ENCODE measurements around the gene ADD3. TPM values are rescaled to one million over a fixed set of nuclear protein-coding genes. Genes with fewer than 3 reads are reported as not detected.

The ADD3 gene
- total and polyA plus RNA-seq, 10 of the 15 experiments (the other 5 are each of a cell fraction or from before 2014, with no cell fraction given) = 27.3 to 129 (median 67.8) TPM

DNA sequence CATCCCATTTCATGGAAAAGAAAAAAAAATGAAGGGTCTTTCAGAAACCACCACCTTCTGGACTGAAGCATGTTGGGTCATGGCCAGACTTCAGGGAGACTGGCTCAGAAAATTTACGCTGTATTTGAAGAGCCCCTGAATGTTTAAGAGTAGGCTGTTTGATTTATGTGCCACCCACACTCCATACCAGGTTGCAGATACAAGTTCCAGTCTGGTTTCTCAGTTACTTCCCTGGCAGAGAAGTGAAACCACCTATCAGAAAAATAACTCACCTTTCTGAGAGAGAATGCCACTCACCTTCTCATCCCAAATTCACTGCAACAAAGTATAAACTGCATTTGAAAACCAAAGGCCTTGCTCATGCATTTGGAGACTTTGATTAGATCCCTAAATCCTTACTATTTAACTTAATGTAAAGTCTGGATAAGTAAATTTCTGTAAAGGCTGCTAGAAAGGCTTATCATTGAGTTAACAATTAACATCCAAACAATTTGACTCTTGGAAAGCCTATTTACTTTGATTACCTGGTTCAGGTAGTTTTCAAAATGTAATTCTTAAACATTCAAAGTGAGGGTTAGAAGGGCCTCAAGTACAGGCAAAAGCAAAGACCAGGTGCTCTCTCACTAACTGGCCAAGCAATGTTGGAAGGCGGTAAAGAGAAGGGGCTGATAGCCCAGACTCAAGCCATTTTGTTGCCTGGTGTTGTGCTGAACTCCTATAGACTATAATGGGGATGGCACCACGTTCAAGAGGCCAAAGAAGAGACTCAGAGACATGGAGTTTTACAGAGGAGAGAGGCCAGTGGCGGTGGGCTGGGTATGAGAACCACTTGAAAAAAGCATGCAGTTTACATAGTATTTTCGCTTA, 12.8 kb upstream of the ADD3 start:
- in situ Hi-C loops (cut with MboI) (no loop called here), intact Hi-C loops (cut with micrococcal nuclease; ENCODE audit: unreplicated experiment) (no loop called here)
- no peak overlapping the region for H3K9ac ChIP-seq (ENCODE audit: control insufficient read depth, insufficient read depth, low read length)
- ChIA-PET RAD21 (ENCODE audit: unreplicated experiment) (no interaction called here), POLR2A (no interaction called here), CTCF (interaction anchor here (3.7 kb wide), 1 partner anchor 20 kb away, joined by 22 read pairs; no protein-coding TSS in a partner anchor), SMC1A (ENCODE audit: uncharacterized antibody, unreplicated experiment) (interaction anchor here (0.7 kb wide), 1 partner anchor 12 kb away, joined by 3 read pairs; no protein-coding TSS in a partner anchor)
- DNase-seq (ENCODE audit: low read depth, low spot score) = no peak
- 86% methylated on average over 5 of the region's 5 CpGs for WGBS (ENCODE audit: insufficient coverage, insufficient replicate concordance, low lambda C conversion rate, missing lambda C conversion rate)
- ATAC-seq = peak; percentile 35; the same call in 1 of the 3 replicates
- H3K36me3 ChIP-seq (ENCODE audit: control insufficient read depth in 2 of 2, insufficient read depth in 2 of 2, low read length in 1 of 2) = no peaks in the 10 kb centered on the region
- H2AFZ ChIP-seq (ENCODE audit: control insufficient read depth, low read depth, low read length) = no peak overlapping the region
- peaks cover 14% of the 10 kb centered on the region for H3K4me1 ChIP-seq (ENCODE audit: control insufficient read depth, insufficient read depth, low read length)
- no peaks in the 10 kb centered on the region for H3K79me2 ChIP-seq (ENCODE audit: control insufficient read depth, insufficient read depth, low read length)
- no peak overlapping the region for H3K4me2 ChIP-seq (ENCODE audit: control insufficient read depth, insufficient read depth)
- no TSS peak for BruUV-seq (replicated peaks)
- no peaks in the 10 kb centered on the region for H4K20me1 ChIP-seq (ENCODE audit: control insufficient read depth, insufficient read depth)
- H3K4me3 ChIP-seq = no peak overlapping the region
- no peaks in the 10 kb centered on the region for H3K27me3 ChIP-seq (replicated peaks in 1 of 2; ENCODE audit: control insufficient read depth in 2 of 2, insufficient read depth in 2 of 2, low read length in 1 of 2)
- no peaks in the 10 kb centered on the region for H3K9me3 ChIP-seq (replicated peaks; ENCODE audit: control insufficient read depth, insufficient read depth, low read length)
- H3K27ac ChIP-seq (ENCODE audit: control insufficient read depth, insufficient read depth) = no peak overlapping the region
- no peak for FAIRE-seq
- TF ChIP-seq TBL1XR1 (IDR thresholded peaks at IDR 0.05; ENCODE audit: low read depth, low read length) = no peak
- TF ChIP-seq, protein P1, sequence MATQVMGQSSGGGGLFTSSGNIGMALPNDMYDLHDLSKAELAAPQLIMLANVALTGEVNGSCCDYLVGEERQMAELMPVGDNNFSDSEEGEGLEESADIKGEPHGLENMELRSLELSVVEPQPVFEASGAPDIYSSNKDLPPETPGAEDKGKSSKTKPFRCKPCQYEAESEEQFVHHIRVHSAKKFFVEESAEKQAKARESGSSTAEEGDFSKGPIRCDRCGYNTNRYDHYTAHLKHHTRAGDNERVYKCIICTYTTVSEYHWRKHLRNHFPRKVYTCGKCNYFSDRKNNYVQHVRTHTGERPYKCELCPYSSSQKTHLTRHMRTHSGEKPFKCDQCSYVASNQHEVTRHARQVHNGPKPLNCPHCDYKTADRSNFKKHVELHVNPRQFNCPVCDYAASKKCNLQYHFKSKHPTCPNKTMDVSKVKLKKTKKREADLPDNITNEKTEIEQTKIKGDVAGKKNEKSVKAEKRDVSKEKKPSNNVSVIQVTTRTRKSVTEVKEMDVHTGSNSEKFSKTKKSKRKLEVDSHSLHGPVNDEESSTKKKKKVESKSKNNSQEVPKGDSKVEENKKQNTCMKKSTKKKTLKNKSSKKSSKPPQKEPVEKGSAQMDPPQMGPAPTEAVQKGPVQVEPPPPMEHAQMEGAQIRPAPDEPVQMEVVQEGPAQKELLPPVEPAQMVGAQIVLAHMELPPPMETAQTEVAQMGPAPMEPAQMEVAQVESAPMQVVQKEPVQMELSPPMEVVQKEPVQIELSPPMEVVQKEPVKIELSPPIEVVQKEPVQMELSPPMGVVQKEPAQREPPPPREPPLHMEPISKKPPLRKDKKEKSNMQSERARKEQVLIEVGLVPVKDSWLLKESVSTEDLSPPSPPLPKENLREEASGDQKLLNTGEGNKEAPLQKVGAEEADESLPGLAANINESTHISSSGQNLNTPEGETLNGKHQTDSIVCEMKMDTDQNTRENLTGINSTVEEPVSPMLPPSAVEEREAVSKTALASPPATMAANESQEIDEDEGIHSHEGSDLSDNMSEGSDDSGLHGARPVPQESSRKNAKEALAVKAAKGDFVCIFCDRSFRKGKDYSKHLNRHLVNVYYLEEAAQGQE (IDR thresholded peaks at IDR 0.05; ENCODE audit: low read depth, low read length) = no peak
- no peak for TF ChIP-seq FOXM1 (IDR thresholded peaks at IDR 0.05; ENCODE audit: low read depth, low read length)
- TF ChIP-seq RELB (IDR thresholded peaks at IDR 0.05; ENCODE audit: low read depth) = no peak
- no peak for TF ChIP-seq NFYA (IDR thresholded peaks at IDR 0.05; ENCODE audit: borderline replicate concordance, low read depth, low read length)
- TF ChIP-seq SMC3 (IDR thresholded peaks at IDR 0.05; ENCODE audit: borderline replicate concordance, low read length) = no peak
- no peak for TF ChIP-seq PBX3 (IDR thresholded peaks at IDR 0.05; ENCODE audit: insufficient replicate concordance, low read depth, low read length)
- no peak for TF ChIP-seq MTA2 (IDR thresholded peaks at IDR 0.05; ENCODE audit: low read depth)
- TF ChIP-seq KAT2A (conservative IDR thresholded peaks at IDR 0.05; ENCODE audit: control insufficient read depth, low read depth, low read length) = no peak
- no peak for TF ChIP-seq FOXK2 (IDR thresholded peaks at IDR 0.05)
- TF ChIP-seq ESRRA (IDR thresholded peaks at IDR 0.05; ENCODE audit: low read length) = no peak
- TF ChIP-seq MXI1 (IDR thresholded peaks at IDR 0.05; ENCODE audit: low read depth, low read length) = no peak
- TF ChIP-seq BHLHE40 (IDR thresholded peaks at IDR 0.05; ENCODE audit: borderline replicate concordance in 1 of 2, low read depth in 2 of 2, low read length in 1 of 2) = no peak
- TF ChIP-seq EGR1 (IDR thresholded peaks at IDR 0.05; ENCODE audit: borderline replicate concordance in 1 of 2, low read depth in 2 of 2, low read length in 2 of 2) = no peak

Measured in GM12878 (cell line).